ENCODE results near the gene CCBE1.

DNA sequence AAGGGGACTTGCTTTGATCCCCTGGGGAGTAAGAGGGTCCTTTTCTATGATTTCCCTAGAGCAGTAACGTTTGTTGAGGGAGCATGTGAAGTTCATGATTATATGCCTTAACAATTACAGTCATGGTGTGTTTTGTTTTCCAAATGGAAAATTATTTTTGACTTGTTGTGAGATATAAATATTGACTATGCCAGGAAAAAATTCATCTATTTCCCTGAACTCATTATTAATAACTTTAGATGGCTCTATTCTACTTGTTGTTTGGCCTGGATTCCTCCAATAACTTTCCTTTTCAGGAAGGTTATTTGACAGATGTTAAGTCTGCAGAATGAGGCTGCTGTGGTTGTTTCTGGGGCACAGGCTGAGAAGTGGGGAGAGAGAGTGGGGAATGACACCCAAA, 266.1 kb downstream of the CCBE1 start:
- no peak for TF ChIP-seq POLR2A (IDR thresholded peaks at IDR 0.05; ENCODE audit: low read depth, low read length)
- no peak for TF ChIP-seq POLR2AphosphoS5 (IDR thresholded peaks at IDR 0.05; ENCODE audit: low read depth, low read length)
- TF ChIP-seq TAF1 (IDR thresholded peaks at IDR 0.05; ENCODE audit: borderline replicate concordance, low read depth, low read length), result no peak

Measured in GM12892 (cell line).